Mucosa of gallbladder (tissue), 1 donor: Measurements from ENCODE around the gene SLC35G6. TPM values are rescaled to one million over a fixed set of nuclear protein-coding genes. Genes with fewer than 3 reads are reported as not detected.
"Not testable (repeated sequence)": the region's sequence is repeated elsewhere in the genome, so short reads cannot be mapped to it uniquely, and the experiment has no call there.

Source experiments
- DNase-seq: peaks from one replicate; pipeline ENCODE4 v3.0.0-alpha.2; 2020; ENCODE audit warnings: low spot score
- total RNA-seq: library from RNA; stranded (reverse); gene quantifications from one replicate; pipeline ENCODE4 v1.2.1, GENCODE V29; 2021
- donor health status: DM: no; HTN: no; CAD: no.

Gene SLC35G6
- total RNA-seq, 1 donor from 2014 or later, result not detected

DNA sequence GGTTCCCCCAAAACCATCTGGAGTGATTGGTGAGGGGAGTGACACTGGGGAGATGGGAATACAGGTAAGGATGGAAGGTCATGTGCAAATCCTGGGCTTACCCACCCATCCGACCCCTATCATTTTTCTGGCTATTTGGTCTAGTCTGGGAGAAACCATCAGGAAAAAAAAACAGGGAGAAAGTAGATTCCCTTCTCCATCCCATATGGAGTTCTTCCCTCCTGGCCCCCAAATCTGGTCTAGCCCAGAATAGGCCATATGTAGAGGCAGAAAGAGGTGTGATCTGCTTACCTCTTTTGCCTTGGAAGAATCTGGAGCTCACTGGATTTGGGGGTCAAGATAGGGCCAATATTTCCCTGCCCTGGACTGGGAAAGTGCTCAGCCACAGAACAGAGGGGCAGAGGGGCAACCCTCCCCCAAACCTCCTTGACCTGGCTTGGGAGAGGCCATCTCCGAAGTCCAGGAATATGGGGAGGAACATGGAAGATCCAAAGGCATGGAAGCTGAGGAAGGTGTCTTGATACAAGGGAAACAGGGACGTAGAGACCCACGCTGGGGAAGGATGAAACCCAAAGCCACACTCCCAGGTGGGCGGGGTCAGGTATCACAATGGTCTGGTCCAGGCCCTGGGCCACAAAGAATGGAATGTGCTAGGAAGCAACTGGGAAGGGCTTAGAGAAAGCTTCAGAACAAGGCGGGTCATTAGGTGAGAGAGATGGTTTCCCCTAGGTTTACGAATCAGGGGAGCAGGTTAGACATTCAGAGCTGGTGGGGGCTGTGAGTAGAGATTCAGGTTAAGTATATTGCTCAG lies 20.2 kb upstream of the SLC35G6 start:
- DNase-seq, result no peak

DNA sequence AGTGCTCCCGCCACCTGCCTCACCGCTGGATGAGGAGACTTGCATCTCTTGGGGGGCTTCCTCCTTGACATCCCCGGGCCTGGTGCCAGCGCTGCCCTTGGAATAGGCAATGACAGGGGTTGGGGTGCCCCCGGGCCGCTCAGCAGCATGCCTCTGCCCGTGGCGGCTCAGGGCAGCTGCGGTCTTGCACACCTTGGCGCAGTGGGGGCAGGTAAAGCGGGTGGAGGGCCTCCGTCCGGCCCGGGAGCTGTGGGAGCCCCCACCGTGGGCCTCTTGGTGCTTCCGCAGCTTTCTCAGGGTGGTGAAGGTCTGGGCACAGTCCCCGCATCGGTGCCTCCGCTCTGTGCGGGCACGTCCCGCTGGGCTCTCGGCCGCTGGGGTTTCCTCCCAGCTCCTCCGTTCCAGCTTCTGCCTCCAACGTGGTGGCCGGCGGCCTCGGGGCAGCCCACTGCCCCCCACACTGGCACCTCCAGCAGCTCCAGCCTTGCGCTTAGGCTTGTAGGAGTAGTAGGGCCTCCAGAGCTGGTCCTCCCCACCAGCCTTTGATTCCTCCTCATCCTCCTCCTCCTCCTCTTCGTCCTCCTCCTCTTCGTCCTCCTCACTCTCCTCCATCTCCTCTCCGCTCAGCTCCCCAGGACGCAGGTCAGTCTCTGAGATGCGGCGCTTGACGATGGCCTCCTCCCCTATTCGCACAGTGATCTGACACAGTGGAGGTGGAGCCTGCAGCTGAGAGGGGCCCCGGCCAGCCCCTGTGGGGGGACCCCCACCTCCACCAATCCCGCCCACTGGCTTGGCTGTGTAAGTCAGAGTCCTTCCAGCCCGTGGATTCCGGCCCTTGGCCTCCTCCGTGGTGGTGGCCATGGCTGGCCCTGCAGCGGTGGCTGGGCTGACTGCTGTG lies 18.5 kb upstream of the SLC35G6 start:
- no peak for DNase-seq

DNA sequence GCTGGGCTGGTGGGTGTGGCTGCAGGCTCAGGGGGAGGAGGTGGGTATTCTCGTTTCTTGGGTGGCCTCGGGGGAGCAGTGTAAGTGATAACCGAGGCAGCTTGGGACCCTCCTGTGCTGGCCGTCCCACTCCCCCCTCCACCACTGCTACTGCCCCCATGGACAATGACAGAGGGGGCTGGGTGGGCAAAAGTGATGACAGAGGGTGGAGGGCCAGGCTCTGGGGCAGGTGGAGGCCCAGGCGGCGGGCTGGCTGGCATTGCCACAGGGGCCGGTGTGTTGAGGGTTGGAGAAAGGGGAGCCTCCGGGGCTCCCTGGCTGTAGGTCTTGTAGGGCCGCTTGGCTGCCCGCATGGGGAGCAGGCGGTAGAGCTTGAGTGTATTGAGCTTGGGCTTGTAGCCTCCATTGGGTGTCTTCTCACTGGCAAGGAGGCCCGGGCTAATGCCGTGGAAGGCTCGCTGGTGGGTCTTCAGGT lies 17.8 kb upstream of the SLC35G6 start:
- DNase-seq, result no peak

DNA sequence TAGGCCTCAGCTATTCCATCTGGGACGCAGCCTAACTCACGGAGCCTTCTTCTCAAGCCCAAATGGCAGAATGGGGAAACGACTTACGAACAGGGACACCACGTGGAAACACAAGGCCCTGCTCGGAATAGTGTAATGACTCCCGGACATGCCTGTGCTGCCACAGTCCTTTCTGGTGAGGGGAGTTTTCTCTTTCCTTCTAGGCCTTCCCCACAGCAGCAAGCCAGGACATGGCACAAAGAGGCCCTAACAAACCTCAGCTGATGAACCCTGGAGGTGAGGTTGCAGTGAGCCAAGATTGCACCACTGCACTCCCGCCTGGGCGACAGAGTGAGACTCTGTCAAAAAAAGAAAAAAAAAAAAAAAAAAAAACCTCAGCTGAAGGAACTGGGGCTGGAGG lies 17.2 kb upstream of the SLC35G6 start:
- no peak for DNase-seq

DNA sequence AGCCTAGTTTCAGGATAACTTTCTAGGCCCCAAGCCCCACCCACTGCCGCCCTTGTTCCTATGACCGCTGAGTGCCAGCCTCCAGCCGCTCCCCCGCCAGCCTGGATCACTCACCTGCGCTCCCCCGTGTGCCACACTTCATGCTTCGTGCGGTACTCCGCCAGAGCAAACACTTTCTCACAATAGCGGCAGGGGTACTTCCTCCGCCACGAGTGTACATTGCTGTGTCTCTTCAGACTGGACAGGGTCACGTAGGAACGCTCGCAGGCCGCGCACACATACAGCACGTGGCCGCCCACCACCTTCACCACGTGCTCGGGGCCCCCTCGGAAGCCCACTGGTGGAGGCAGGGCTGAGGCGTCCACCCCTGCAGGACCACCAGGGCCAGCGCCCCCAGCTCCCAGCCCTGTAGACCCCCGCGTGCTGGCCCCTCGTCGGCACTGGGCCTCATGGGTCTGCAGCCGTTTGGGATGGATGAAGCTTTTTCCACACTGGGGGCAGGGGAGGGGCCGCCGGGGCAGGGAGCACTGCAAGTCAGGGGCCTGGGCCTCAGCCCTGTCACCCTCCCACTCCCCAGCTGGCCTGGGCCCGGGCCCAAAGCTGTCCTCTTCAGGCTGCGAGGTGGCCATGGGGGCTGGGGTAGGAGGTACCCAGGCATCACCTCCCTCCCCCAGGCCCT lies 15.5 kb upstream of the SLC35G6 start:
- DNase-seq, result no peak

DNA sequence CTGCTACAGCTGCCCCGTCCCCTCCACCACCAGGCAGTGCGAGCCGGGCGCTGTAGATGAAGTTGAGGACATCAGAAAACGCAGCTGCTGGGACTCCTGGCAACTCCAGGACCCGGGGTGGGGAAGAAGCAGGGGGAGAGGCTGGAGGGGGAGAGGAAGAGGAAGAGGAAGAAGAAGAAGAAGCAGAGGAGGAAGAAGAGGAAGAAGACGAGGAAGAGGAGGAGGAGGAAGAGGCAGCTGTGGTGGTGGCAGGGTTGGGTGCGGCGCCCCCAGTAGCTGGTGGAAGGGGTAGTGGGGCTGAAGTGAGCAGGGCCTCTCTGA lies 15.0 kb upstream of the SLC35G6 start:
- DNase-seq, result no peak

DNA sequence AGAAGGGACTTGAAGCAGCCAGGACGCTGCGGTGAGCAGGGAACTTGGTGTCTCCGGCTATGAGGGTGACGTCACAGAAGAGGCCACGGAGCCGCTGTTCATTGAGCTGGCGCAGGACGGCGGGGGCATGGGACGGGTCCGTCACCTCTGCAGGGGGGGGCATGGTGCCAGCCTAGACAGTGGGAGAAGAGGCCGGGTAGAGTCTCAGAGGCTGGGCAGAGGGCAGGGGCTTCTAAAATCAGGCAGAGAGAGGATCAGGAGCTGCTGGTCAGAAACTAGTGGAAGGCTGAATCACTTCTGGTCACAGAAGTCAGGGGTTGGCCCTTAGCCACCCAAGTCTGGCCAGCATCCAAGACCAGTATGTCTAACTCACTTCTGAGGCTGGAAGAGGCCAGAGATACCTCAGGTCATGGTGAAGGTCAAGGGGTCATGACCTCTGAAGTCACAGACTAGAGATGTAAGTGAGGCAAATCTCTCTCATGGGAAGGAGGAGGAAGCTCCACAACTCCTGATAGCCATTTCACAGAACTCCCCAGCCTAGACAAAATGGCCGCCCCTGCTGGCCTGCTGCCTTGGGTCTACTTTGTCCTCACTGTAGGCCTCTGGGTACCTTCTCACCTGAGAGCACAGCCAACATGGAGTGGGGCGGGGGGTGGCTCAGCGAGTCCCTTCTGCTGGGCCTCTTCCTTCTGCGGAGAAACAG lies 14.5 kb upstream of the SLC35G6 start:
- DNase-seq, result no peak

DNA sequence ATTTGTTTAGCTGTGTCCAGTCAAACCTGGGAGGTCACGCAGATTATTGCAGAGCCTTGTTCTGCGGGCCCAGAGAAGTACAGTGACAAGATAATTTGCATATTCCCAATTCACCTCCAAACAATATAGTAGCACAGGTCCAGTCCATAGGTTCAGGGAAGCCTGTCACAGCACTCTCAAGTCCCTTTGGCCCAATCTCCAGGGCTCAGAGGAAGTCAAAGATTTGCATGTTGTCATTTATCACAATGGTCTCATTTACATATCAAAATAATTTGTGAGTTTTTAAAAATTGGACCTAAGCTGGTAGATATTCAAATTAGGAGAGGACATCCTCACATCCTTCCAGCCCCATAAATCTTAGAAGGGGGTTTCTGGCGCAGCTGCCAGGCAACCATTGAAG lies 13.7 kb upstream of the SLC35G6 start:
- no peak for DNase-seq

DNA sequence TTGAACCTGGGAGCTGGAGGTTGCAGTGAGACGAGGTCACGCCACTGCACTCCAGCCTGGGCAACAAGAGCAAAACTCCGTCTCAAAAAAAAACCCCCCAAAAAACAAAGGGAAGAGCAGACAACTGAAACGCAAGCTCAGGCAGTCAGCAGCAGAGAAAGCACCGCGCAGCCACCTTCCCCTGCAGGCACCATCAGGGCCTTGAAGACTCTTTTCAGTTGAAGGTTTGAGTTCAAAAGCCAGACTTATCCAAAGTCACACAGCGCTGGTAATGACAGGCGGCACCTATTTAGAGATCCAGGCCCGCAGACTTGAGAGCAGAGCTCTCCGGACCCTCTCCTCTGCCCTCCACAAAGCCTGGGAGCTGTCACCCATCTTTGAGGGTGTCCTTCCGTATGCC lies 13.0 kb upstream of the SLC35G6 start:
- DNase-seq, result no peak

DNA sequence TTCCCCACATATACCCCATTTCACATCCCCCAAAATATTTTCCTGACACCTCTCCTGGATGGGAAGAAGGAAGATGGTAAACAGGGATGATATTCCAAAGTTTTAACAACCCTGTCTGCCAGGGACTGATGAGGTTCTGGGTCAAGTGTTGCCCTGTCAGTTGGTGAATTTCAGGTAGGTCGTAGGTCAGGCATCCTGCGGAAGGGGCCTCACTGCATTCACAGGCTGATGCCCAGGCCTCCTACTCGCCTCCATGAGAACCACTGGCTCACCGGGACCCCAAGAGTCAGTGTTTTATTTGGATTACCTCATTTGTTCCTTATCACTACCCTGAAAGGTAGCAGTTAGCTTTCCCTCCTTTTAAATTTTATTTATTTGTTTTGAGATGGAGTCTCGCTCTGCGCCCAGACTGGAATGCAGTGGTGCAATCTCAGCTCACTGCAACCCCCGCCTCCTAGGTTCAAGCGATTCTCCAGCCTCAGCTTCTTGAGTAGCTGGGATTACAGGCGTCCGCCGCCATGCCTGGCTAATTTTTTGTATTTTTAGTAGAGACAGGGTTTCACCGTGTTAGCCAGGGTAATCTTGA lies 12.3 kb upstream of the SLC35G6 start:
- DNase-seq, result no peak

DNA sequence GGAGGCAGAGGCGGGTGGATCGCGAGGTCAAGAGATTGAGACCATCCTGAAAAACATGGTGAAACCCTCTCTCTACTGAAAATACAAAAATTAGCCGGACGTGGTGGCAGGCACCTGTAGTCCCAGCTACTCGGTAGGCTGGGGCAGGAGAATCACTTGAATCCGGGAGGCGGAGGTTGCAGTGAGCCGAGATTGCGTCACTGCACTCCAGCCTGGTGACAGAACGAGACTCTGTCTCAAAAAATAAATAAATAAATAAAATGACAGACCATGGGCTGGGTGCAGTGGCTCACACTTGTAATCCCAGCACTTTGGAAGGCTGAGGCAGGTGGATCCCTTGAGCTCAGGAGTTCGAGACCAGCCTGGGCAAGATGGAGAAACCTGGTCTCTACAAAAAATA lies 11.4 kb upstream of the SLC35G6 start:
- DNase-seq, result not testable (repeated sequence)

DNA sequence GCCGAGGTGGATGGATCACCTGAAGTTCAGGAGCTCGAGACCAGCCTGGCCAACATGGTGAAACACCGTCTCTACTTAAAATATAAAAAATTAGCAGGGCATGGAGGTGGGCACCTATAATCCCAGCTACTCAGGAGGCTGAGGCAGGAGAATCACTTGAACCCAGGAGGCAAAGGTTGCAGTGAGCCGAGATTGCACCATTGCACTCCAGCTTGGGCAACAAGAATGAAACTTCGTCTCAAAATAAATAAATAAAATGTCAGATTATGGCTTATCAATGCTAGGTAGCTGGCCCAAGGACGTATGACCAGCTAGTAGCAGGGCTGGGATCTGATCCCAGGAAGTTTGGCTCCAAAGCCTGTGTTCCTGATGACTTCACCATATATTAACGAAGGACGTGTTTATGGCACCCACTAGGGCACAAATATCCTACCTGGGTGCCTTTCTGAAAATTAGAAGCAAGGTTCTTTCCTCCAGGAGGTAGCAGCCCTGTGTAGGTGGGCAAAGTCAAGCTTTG lies 10.7 kb upstream of the SLC35G6 start:
- not testable (repeated sequence) for DNase-seq

DNA sequence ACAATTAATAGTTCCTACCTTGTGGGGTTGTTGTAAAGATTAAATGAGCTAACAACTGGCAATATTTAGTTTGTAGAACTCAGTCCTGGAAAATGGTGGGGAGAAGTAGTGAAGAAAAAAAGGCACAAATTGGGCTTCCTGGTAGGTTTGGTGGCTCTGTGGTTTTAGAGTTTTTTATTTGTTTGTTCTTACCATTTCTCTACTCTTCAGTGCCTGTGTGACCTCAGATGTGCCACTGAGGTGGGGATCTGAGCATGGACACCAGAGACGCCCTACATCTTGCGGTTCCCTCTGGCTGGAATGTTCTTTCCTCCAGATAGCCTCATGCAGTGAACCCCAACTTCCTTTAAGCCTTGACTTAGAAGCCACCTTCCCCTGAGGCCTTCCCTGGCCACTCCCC lies 9.5 kb upstream of the SLC35G6 start:
- DNase-seq, result no peak

DNA sequence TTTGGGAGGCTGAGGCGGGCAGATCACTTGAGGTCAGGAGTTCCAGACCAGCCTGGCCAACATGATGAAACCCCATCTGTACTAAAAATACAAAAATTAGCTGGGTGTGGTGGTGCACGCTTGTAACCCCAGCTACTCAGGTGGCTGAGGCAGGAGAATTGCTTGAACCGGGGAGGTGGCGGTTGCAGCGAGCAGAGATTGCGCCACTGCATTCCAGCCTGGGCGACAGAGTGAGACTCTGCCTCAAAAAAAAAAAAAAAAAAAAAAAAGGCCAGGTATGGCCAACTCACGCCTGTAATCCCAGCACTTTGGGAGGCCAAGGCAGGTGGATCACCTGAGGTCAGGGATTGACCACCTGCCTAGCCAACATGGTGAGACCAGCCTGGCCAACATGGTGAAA lies 6.5 kb upstream of the SLC35G6 start:
- not testable (repeated sequence) for DNase-seq

DNA sequence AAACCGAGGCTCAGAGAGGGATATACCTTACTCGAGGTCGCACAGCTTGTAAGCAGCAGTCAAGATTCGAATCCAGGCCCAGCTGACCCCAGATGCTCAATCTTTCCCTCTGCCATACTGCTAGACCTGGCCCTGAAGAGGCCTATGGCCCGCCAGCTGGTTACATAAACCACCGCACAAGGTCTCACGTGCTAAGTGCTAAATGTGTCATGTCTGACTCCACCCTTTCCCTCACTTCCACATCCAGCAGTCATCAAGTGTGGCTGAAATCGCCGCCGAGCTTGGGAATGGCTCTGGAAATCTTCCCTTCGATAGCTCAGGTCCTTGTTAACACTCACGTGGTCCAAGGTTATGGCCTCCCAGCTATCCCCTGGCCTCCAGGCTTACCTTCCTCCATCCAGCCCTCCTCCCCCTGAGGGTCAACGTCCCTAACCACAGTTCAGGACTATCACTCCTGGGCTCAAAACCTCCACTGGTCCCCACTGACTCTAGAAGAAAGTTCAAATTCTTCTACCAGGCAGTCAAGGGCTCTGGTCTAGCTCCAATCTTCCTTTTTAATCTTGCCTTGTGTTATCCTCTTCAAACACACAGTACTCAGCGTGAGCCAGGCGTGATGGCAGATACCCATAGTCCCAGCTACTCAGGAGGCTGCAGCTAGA lies 5.4 kb upstream of the SLC35G6 start:
- no peak for DNase-seq

DNA sequence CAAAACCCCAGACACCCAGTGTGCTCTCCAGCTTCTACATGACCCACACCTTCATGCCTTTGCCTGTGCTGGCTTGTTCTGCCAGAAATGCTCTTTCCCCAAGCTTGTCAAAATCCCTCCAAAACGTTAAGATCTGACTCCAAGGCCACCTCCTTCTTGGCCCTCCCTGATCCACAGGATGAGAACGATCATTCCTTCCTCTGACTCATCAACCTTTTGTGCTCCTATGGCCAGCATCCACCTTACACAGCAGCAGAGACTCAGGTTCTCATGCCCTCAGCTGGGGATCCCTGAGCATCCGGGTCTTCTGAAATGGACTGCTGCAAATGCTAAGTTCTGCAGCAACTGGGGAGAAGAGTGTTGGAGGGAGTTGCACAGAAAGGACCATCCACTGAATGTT lies 4.8 kb upstream of the SLC35G6 start:
- no peak for DNase-seq

DNA sequence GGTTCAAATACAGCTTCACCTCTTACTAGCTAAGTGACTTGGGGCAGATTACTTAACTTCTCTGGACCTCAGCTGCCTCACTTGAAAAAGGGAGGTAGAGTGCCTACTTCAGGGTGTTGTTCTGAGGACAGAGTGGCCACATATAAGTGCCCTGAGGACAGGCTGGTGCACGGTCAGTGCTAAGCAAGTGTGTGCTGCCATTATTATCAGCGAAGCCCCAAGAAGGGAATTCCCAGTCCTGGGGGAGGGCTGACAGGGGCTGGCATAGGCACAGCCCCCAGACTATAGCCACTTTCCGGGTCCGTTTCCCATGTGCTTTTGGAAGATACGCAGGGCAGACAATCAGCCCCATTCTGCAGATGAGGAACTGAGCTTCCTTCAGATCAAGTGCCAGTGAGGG lies 4.3 kb upstream of the SLC35G6 start:
- DNase-seq, result no peak

DNA sequence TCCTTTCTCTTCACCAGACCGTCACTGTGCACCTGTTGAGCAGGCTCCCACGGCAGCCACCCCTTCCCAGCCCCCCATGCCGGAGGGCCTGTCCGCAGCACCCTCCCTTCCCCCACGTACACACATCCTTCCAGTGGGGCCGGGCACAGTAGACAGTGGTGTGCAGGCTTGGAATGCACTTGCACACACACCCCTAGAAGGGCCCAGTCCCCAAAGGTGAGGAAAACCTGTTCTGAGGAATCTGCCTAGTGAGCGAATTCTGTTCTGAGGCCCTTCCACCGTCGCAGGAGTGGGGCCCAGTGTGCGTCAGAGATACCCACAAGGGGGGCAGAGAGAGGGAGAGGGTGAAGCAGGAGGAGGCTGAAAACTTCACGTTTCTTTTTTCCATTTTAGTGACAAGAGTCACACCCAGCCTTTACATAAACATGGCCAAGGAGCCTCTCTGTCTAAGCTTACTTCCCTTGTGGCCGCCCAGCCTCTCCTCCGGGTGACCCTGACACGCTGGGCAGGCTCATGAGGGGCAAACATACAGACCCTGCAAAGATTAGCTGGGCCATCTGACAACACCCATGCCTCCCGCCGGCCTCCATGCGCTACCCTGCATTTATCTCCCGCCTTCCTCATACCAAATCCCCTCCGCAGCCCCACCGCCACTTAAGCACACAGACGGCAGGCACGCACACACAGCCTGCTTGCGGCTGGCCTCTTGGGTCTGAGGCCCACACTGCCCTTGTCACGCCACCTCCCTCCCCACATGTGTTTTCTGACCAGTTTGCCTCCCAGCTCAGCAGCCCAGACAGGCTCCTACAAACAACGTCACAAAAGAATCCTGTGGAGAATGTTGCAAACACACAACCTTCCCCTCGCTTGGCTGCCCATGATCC lies 3.6 kb upstream of the SLC35G6 start:
- DNase-seq, result peak; percentile 48
